ENCODE measurements around the gene CORO2A.

DNA sequence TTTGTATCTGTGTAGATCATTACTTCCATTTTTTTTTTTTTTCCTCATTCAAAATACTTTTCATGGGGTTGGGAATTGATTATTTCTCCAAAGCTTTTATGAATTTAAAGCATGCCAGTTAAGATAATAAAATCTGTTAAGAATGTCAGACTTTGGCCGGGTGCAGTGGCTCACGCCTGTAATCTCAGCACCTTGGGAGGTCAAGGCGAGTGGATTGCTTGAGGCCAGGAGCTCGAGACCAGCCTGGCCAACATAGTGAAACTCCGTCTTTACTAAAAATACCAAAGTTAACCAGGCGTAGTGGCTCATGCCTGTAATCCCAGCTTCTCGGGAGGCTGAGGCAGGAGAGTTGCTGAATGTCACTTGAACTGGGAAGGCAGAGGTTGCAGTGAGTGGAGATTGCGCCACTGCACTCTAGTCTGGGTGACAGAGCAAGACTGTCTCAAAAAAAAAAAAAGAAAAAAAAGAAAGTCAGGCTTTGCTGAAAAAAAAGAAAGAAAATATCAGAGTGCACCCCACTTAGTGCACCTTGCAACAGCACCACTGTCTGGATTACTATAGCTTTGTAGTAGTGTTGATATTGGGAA lies 44.6 kb upstream of the CORO2A start:
- no peak for TF ChIP-seq POLR2A (IDR thresholded peaks at IDR 0.05)
- TF ChIP-seq CTCF (IDR thresholded peaks at IDR 0.05) = no peak
- TF ChIP-seq POLR2AphosphoS5 (IDR thresholded peaks at IDR 0.05; ENCODE audit: insufficient read depth in 1 of 2, low read depth in 1 of 2) = no peak

Measured in vagina (tissue), 2 donors.